CD8-positive, alpha-beta memory T cell (primary cell): Measurements from ENCODE around the gene TMC2. TPM values are rescaled to one million over a fixed set of nuclear protein-coding genes. Genes with fewer than 3 reads are reported as not detected.
A peak's percentile ranks its signal among the peaks of the same experiment; 100 is the strongest.

Source experiments
- CTCF ChIA-PET: fragments of 350-600 bp; sonication (Branson Sonifier 250); formaldehyde crosslinking; loops from one replicate; lab custom pipeline; 2021; ENCODE audit warnings: antibody characterized with exemption; lab: Charles Lee
- POLR2A ChIA-PET: fragments of 350-600 bp; sonication (Branson Sonifier 250); formaldehyde crosslinking; loops from one replicate; lab custom pipeline; 2021; ENCODE audit warnings: antibody characterized with exemption; lab: Charles Lee
- DNase-seq, 5 donors: peaks; one replicate each; pipeline versions ENCODE4 v3.0.0 to v3.0.0-alpha.2; 2020 to 2022; ENCODE audit warnings: mixed read lengths in 1 of 5
- H3K27ac ChIP-seq: one replicate; pipeline ENCODE4 v1.7.0; 2013; ENCODE audit warnings: low read depth, mild to moderate bottlenecking, low read length, moderate library complexity
- H3K27me3 ChIP-seq: 2 replicates; pipeline ENCODE4 v1.7.0; 2013; ENCODE audit warnings: low read length, mild to moderate bottlenecking; ENCODE audit not compliant: insufficient read depth, poor library complexity, severe bottlenecking
- H3K36me3 ChIP-seq: 2 replicates; pipeline ENCODE4 v1.7.0; 2013; ENCODE audit warnings: mild to moderate bottlenecking, low read length, moderate library complexity; ENCODE audit not compliant: insufficient read depth
- H3K4me1 ChIP-seq: 2 replicates; pipeline ENCODE4 v1.7.0; 2013; ENCODE audit warnings: mild to moderate bottlenecking, low read length, moderate library complexity; ENCODE audit not compliant: insufficient read depth
- H3K4me3 ChIP-seq: 2 replicates; pipeline ENCODE4 v1.7.0; 2013; ENCODE audit warnings: mild to moderate bottlenecking, low read length
- H3K9me3 ChIP-seq: 2 replicates; pipeline ENCODE4 v1.7.0; 2013; ENCODE audit warnings: mild to moderate bottlenecking, low read length
- H3K27ac Mint-ChIP-seq, 8 donors: one replicate each; pipeline ENCODE4 v1.8.0; 2020 to 2021; ENCODE audit warnings: mixed read lengths in 8 of 8, mild to moderate bottlenecking in 6 of 8, inconsistent platforms in 3 of 8, moderate library complexity in 3 of 8
- H3K27me3 Mint-ChIP-seq, 2 donors: one replicate each; pipeline ENCODE4 v1.8.0; 2020 to 2021; ENCODE audit warnings: mixed read lengths in 2 of 2, mild to moderate bottlenecking in 1 of 2, moderate library complexity in 1 of 2
- H3K36me3 Mint-ChIP-seq, 3 donors: one replicate each; pipeline ENCODE4 v1.8.0; 2020 to 2021; ENCODE audit warnings: mixed read lengths in 3 of 3, inconsistent platforms in 1 of 3, mild to moderate bottlenecking in 1 of 3
- H3K4me1 Mint-ChIP-seq, 3 donors: one replicate each; pipeline ENCODE4 v1.8.0; 2020 to 2021; ENCODE audit warnings: mixed read lengths in 3 of 3, inconsistent platforms in 1 of 3, mild to moderate bottlenecking in 1 of 3
- H3K4me3 Mint-ChIP-seq, 7 donors: one replicate each; pipeline ENCODE4 v1.8.0; 2020 to 2021; ENCODE audit warnings: mixed read lengths in 7 of 7, mild to moderate bottlenecking in 6 of 7, moderate library complexity in 4 of 7, inconsistent platforms in 2 of 7
- H3K9me3 Mint-ChIP-seq, 5 donors: one replicate each; pipeline ENCODE4 v1.8.0; 2020 to 2022; ENCODE audit warnings: mixed read lengths in 5 of 5, mild to moderate bottlenecking in 3 of 5, moderate library complexity in 2 of 5, inconsistent platforms in 1 of 5
- polyA plus RNA-seq: library from polyadenylated mRNA; unstranded; fragments of 300-500 nt; fragmentation: Illumina TruSeq; gene quantifications from one replicate; pipeline ENCODE4 v1.2.3, GENCODE V29; 2021
- total RNA-seq, 2 experiments: library from RNA; stranded (reverse); gene quantifications; one replicate each; pipeline ENCODE4 v1.2.3, GENCODE V29; 2021

Gene TMC2
- total and polyA plus RNA-seq, 3 experiments from 2014 or later = not detected

- Histone ChIP-seq H3K4me1 (no peaks in the 10 kb centered on the region), H3K9me3 (no peaks in the 10 kb centered on the region), H3K27ac (no peak overlapping the region), H3K27me3 (no peaks in the 10 kb centered on the region), H3K4me3 (no peak overlapping the region), H3K36me3 (no peaks in the 10 kb centered on the region)
- H3K27ac Mint-ChIP-seq = no peak overlapping the region
- H3K4me3 Mint-ChIP-seq = no peak overlapping the region
- peaks cover 20 to 54% of the 10 kb centered on the region in 2 donors for H3K27me3 Mint-ChIP-seq
- H3K36me3 Mint-ChIP-seq = peaks cover 0 to 2% (median 0%) of the 10 kb centered on the region in 3 donors
- H3K4me1 Mint-ChIP-seq = no peaks in the 10 kb centered on the region
- peaks cover 0 to 2% (median 0%) of the 10 kb centered on the region in 5 donors for H3K9me3 Mint-ChIP-seq
- CTCF ChIA-PET = no interaction called here
- DNase-seq = no peak
- POLR2A ChIA-PET = no interaction called here
Measured at GRCh38 chr20:2593756-2594155, 57.4 kb downstream of the TMC2 start.

GRCh38 chr20:2595076-2595475 is 58.7 kb downstream of the TMC2 start:
- H3K27ac Mint-ChIP-seq = no peak overlapping the region

GRCh38 chr20:2596673-2597279 is 60.4 kb downstream of the TMC2 start:
- no peaks in the 10 kb centered on the region for H3K4me1 ChIP-seq
- DNase-seq = no peak
- H3K27ac ChIP-seq = no peak overlapping the region
- ChIA-PET POLR2A (no interaction called here), CTCF (no interaction called here)
- H3K4me3 ChIP-seq = no peak overlapping the region
- H3K4me1 Mint-ChIP-seq = no peaks in the 10 kb centered on the region
- no peak overlapping the region for H3K27ac Mint-ChIP-seq
- no peaks in the 10 kb centered on the region for H3K36me3 ChIP-seq
- H3K9me3 Mint-ChIP-seq = peaks cover 0 to 2% (median 0%) of the 10 kb centered on the region in 5 donors
- peaks cover 0 to 2% (median 0%) of the 10 kb centered on the region in 3 donors for H3K36me3 Mint-ChIP-seq
- H3K4me3 Mint-ChIP-seq = no peak overlapping the region
- no peaks in the 10 kb centered on the region for H3K27me3 ChIP-seq
- H3K27me3 Mint-ChIP-seq = peaks cover 14 to 39% of the 10 kb centered on the region in 2 donors
- no peaks in the 10 kb centered on the region for H3K9me3 ChIP-seq

More at GRCh38 chr20:2595076-2595475, 58.7 kb downstream of the TMC2 start:
- POLR2A ChIA-PET = no interaction called here
- Histone ChIP-seq H3K4me3 (no peak overlapping the region), H3K36me3 (no peaks in the 10 kb centered on the region), H3K4me1 (no peaks in the 10 kb centered on the region), H3K27ac (no peak overlapping the region), H3K27me3 (no peaks in the 10 kb centered on the region), H3K9me3 (no peaks in the 10 kb centered on the region)
- DNase-seq = no peak
- H3K36me3 Mint-ChIP-seq = peaks cover 0 to 2% (median 0%) of the 10 kb centered on the region in 3 donors
- H3K9me3 Mint-ChIP-seq = peaks cover 0 to 2% (median 0%) of the 10 kb centered on the region in 5 donors
- H3K4me3 Mint-ChIP-seq = no peak overlapping the region
- peaks cover 20 to 45% of the 10 kb centered on the region in 2 donors for H3K27me3 Mint-ChIP-seq
- CTCF ChIA-PET = no interaction called here
- H3K4me1 Mint-ChIP-seq = no peaks in the 10 kb centered on the region

GRCh38 chr20:2599288-2600006 is 63.1 kb downstream of the TMC2 start:
- Histone ChIP-seq H3K4me1 (no peaks in the 10 kb centered on the region), H3K27me3 (no peaks in the 10 kb centered on the region), H3K27ac (no peak overlapping the region), H3K36me3 (no peaks in the 10 kb centered on the region), H3K9me3 (no peaks in the 10 kb centered on the region), H3K4me3 (no peak overlapping the region)
- H3K4me3 Mint-ChIP-seq = no peak overlapping the region
- CTCF ChIA-PET = interaction anchor here (0.8 kb wide), 1 partner anchor 64 kb away, joined by 3 read pairs; no protein-coding TSS in a partner anchor
- POLR2A ChIA-PET = interaction anchor here (0.6 kb wide), 1 partner anchor 488 kb away, joined by 5 read pairs; no protein-coding TSS in a partner anchor
- H3K27me3 Mint-ChIP-seq = peaks cover 2 to 17% of the 10 kb centered on the region in 2 donors
- H3K4me1 Mint-ChIP-seq = no peaks in the 10 kb centered on the region
- DNase-seq = no peak
- no peaks in the 10 kb centered on the region for H3K36me3 Mint-ChIP-seq
- H3K9me3 Mint-ChIP-seq = peaks cover 0 to 2% (median 0%) of the 10 kb centered on the region in 5 donors
- no peak overlapping the region for H3K27ac Mint-ChIP-seq

- no peak overlapping the region for H3K4me3 Mint-ChIP-seq
- H3K4me1 Mint-ChIP-seq = no peaks in the 10 kb centered on the region
- POLR2A ChIA-PET = no interaction called here
Measured at GRCh38 chr20:2602046-2602735, 65.8 kb downstream of the TMC2 start.

GRCh38 chr20:2602746-2603145 is 66.4 kb downstream of the TMC2 start:
- H3K4me3 Mint-ChIP-seq = no peak overlapping the region

More at GRCh38 chr20:2602046-2602735, 65.8 kb downstream of the TMC2 start:
- DNase-seq = no peak
- H3K27ac Mint-ChIP-seq = no peak overlapping the region
- no peaks in the 10 kb centered on the region for H3K4me1 ChIP-seq
- CTCF ChIA-PET = interaction anchor here (0.8 kb wide), 1 partner anchor 78 kb away, joined by 3 read pairs; no protein-coding TSS in a partner anchor
- no peaks in the 10 kb centered on the region for H3K27me3 ChIP-seq
- H3K27ac ChIP-seq = no peak overlapping the region
- no peaks in the 10 kb centered on the region for H3K9me3 ChIP-seq
- peaks cover 2% of the 10 kb centered on the region in 2 donors for H3K27me3 Mint-ChIP-seq
- peaks cover 0 to 2% (median 0%) of the 10 kb centered on the region in 3 donors for H3K36me3 Mint-ChIP-seq
- no peak overlapping the region for H3K4me3 ChIP-seq
- H3K36me3 ChIP-seq = no peaks in the 10 kb centered on the region
- peaks cover 1 to 18% (median 12%) of the 10 kb centered on the region in 5 donors for H3K9me3 Mint-ChIP-seq

GRCh38 chr20:2603816-2604505 is 67.6 kb downstream of the TMC2 start:
- Mint-ChIP-seq H3K27me3 (peaks cover 3 to 4% of the 10 kb centered on the region in 2 donors), H3K27ac (peak overlapping the region in 1 of 8 donors; percentile 26), H3K36me3 (peaks cover 0 to 6% (median 0%) of the 10 kb centered on the region in 3 donors), H3K4me1 (no peaks in the 10 kb centered on the region), H3K9me3 (peaks cover 6 to 24% (median 18%) of the 10 kb centered on the region in 5 donors), H3K4me3 (no peak overlapping the region)
- POLR2A ChIA-PET = no interaction called here
- CTCF ChIA-PET = no interaction called here
- Histone ChIP-seq H3K27ac (no peak overlapping the region), H3K4me3 (no peak overlapping the region), H3K36me3 (no peaks in the 10 kb centered on the region), H3K9me3 (no peaks in the 10 kb centered on the region), H3K27me3 (no peaks in the 10 kb centered on the region), H3K4me1 (no peaks in the 10 kb centered on the region)
- no peak for DNase-seq

More at GRCh38 chr20:2602746-2603145, 66.4 kb downstream of the TMC2 start:
- no peaks in the 10 kb centered on the region for H3K4me1 Mint-ChIP-seq
- H3K36me3 ChIP-seq = no peaks in the 10 kb centered on the region
- no peak for DNase-seq
- peaks cover 6 to 23% (median 16%) of the 10 kb centered on the region in 5 donors for H3K9me3 Mint-ChIP-seq
- H3K36me3 Mint-ChIP-seq = peaks cover 0 to 6% (median 0%) of the 10 kb centered on the region in 3 donors
- no peak overlapping the region for H3K4me3 ChIP-seq
- H3K27ac ChIP-seq = no peak overlapping the region
- H3K27me3 ChIP-seq = no peaks in the 10 kb centered on the region
- H3K9me3 ChIP-seq = no peaks in the 10 kb centered on the region
- H3K27me3 Mint-ChIP-seq = peaks cover 3 to 4% of the 10 kb centered on the region in 2 donors
- POLR2A ChIA-PET = no interaction called here
- CTCF ChIA-PET = interaction anchor here (0.8 kb wide), 1 partner anchor 78 kb away, joined by 3 read pairs; no protein-coding TSS in a partner anchor
- H3K4me1 ChIP-seq = no peaks in the 10 kb centered on the region
- no peak overlapping the region for H3K27ac Mint-ChIP-seq
